NCI-H2196 treated with DMSO at 0.1 percent for 48 hours (cell line): ENCODE results near the gene TPI1.
"Not testable (repeated sequence)": the region's sequence is repeated elsewhere in the genome, so short reads cannot be mapped to it uniquely, and the experiment has no call there.

ENCODE experiments used
- DNase-seq: peaks from one replicate; lab custom pipeline; 2025; ENCODE audit not compliant: unreplicated experiment; lab: John Stamatoyannopoulos, UW

TPI1 gene

GRCh38 chr12:6846316-6846869, 20.9 kb upstream of the TPI1 start:
- no peak for DNase-seq

- DNase-seq: no peak
These were observed 19.7 kb upstream of the TPI1 start for GRCh38 chr12:6847676-6848075.

- DNase-seq: no peak
These were observed 17.9 kb upstream of the TPI1 start for GRCh38 chr12:6849427-6849826.

- no peak for DNase-seq
These were observed 17.3 kb upstream of the TPI1 start for GRCh38 chr12:6849976-6850560.

- DNase-seq: no peak
These were observed 16.6 kb upstream of the TPI1 start for GRCh38 chr12:6850796-6851152.

- peak; percentile 86 for DNase-seq
These were observed 16.0 kb upstream of the TPI1 start, which contains the start of gene CDCA3 for GRCh38 chr12:6851153-6851920. TSS of gene CDCA3 (minus strand) at chr12:6851286. CDS start at chr12:6850952, 334 bp downstream.

GRCh38 chr12:6851921-6852650, 15.2 kb upstream of the TPI1 start, which contains the start of gene USP5:
TSS of gene USP5 (plus strand) at chr12:6852150. CDS start at chr12:6852180, 30 bp downstream.
- DNase-seq: peak; percentile 88

- DNase-seq: no peak
These were observed 14.5 kb upstream of the TPI1 start for GRCh38 chr12:6852651-6853354.

- no peak for DNase-seq
These were observed 13.7 kb upstream of the TPI1 start for GRCh38 chr12:6853626-6854025.

- DNase-seq: no peak
These were observed 13.3 kb upstream of the TPI1 start for GRCh38 chr12:6854036-6854435.

GRCh38 chr12:6855322-6855721, 12.0 kb upstream of the TPI1 start:
- DNase-seq: no peak

GRCh38 chr12:6858799-6859198, 8.5 kb upstream of the TPI1 start:
- DNase-seq: no peak

- DNase-seq: no peak
These were observed 7.2 kb upstream of the TPI1 start for GRCh38 chr12:6860116-6860515.

- no peak for DNase-seq
These were observed 6.4 kb upstream of the TPI1 start for GRCh38 chr12:6860942-6861341.

- no peak for DNase-seq
These were observed 5.9 kb upstream of the TPI1 start for GRCh38 chr12:6861391-6861790.

GRCh38 chr12:6863033-6863432, 4.3 kb upstream of the TPI1 start:
- DNase-seq: no peak

- no peak for DNase-seq
These were observed 3.6 kb upstream of the TPI1 start for GRCh38 chr12:6863586-6864321.

GRCh38 chr12:6865307-6865706, 2.0 kb upstream of the TPI1 start:
- not testable (repeated sequence) for DNase-seq

GRCh38 chr12:6866163-6866919, 990 bp upstream of the TPI1 start:
- DNase-seq: no peak
